OCI-LY7 (cell line): ENCODE measurements around the gene UQCRQ.

Experiments used
- EZH2phosphoT487 ChIP-seq: fragments of 200-600 bp; sonication (generic); IDR thresholded peaks from 2 replicates; pipeline ENCODE4 v1.6.1; 2018; ENCODE audit warnings: low read depth, borderline replicate concordance, mild to moderate bottlenecking, mixed run types, antibody characterized with exemption, low read length, moderate library complexity, mixed read lengths
- TF ChIP-seq, protein P1 (sequence below): fragments of 200-600 bp; sonication (generic); conservative IDR thresholded peaks from 2 replicates; pipeline ENCODE4 v1.5.1; 2014; ENCODE audit warnings: mild to moderate bottlenecking, antibody characterized with exemption, low read length, moderate library complexity, mixed read lengths

- TF ChIP-seq, protein P1, sequence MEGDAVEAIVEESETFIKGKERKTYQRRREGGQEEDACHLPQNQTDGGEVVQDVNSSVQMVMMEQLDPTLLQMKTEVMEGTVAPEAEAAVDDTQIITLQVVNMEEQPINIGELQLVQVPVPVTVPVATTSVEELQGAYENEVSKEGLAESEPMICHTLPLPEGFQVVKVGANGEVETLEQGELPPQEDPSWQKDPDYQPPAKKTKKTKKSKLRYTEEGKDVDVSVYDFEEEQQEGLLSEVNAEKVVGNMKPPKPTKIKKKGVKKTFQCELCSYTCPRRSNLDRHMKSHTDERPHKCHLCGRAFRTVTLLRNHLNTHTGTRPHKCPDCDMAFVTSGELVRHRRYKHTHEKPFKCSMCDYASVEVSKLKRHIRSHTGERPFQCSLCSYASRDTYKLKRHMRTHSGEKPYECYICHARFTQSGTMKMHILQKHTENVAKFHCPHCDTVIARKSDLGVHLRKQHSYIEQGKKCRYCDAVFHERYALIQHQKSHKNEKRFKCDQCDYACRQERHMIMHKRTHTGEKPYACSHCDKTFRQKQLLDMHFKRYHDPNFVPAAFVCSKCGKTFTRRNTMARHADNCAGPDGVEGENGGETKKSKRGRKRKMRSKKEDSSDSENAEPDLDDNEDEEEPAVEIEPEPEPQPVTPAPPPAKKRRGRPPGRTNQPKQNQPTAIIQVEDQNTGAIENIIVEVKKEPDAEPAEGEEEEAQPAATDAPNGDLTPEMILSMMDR, result no peak
- TF ChIP-seq EZH2phosphoT487, result no peak
These were observed 32.4 kb upstream of the UQCRQ start for GRCh38 chr5:132834057-132834456.
